Prostate gland (tissue), 2 donors: Measurements from ENCODE around the gene AVPR2. TPM values are rescaled to one million over a fixed set of nuclear protein-coding genes. Genes with fewer than 3 reads are reported as not detected.

ENCODE experiments used
- DNase-seq: peaks from one replicate; pipeline ENCODE4 v3.0.0-alpha.2; 2019; ENCODE audit warnings: low spot score
- H3K27ac ChIP-seq, 2 donors: fragments of 200-600 bp; sonication (generic); 2 replicates each; pipeline ENCODE4 v1.5.1; 2017 to 2019
- H3K27me3 ChIP-seq: fragments of 200-600 bp; sonication (generic); replicated peaks from 2 replicates; pipeline ENCODE4 v1.5.1; 2019; ENCODE audit not compliant: insufficient read depth
- H3K36me3 ChIP-seq, 2 donors: fragments of 200-600 bp; sonication (generic); 1 replicate in 1 of 2; 2 replicates in 1 of 2; pipeline versions ENCODE4 v1.5.1 to v1.8.1; 2017 to 2019
- H3K4me1 ChIP-seq: fragments of 200-600 bp; sonication (generic); replicated peaks from 2 replicates; pipeline ENCODE4 v1.5.1; 2019
- H3K4me3 ChIP-seq, 2 donors: fragments of 200-600 bp; sonication (generic); 2 replicates each; pipeline ENCODE4 v1.5.1; 2017 to 2019
- H3K9me3 ChIP-seq: fragments of 200-600 bp; sonication (generic); 2 replicates; pipeline ENCODE4 v1.5.1; 2017
- CTCF ChIP-seq, 4 experiments: fragments of 200-600 bp in 2 of 4; fragments of 450-650 bp in 2 of 4; sonication (generic) in 2 of 4; IDR thresholded peaks; 1 replicate in 3 of 4; 2 replicates in 1 of 4; pipeline ENCODE4 v1.5.1; 2016 to 2019; ENCODE audit warnings: antibody characterized with exemption in 4 of 4, mild to moderate bottlenecking in 2 of 4, moderate library complexity in 2 of 4
- POLR2A ChIP-seq: fragments of 450-650 bp; IDR thresholded peaks from one replicate; pipeline ENCODE4 v1.6.1; 2016; ENCODE audit warnings: antibody characterized with exemption, mild to moderate bottlenecking
- POLR2AphosphoS5 ChIP-seq: sonication (generic); formaldehyde crosslinking; IDR thresholded peaks from one replicate; pipeline ENCODE4 v1.6.1; 2017; ENCODE audit warnings: antibody characterized with exemption
- WGBS: methylation state at CpG from one replicate; pipeline ENCODE4 v1.1.5; 2018; 5-methylcytosine and 5-hydroxymethylcytosine counted together
- intact Hi-C: fragments of 100-400 bp; cut with DNase I; formaldehyde crosslinking; loops from one replicate; pipeline ENCODE4 v1.14.2; 2022
- total RNA-seq, 2 donors: library from RNA; depleted of rRNA; stranded (reverse); fragments of >200 nt; gene quantifications; one replicate each; pipeline ENCODE4 v1.1.0, GENCODE V29; 2016

AVPR2 gene
- total RNA-seq, 2 donors from 2014 or later: 0.41 to 2.5 TPM

- H3K27ac ChIP-seq: no peak overlapping the region
- TF ChIP-seq POLR2AphosphoS5 (no peak), CTCF (IDR thresholded peaks at IDR 0.05) (no peak), POLR2A (no peak)
- 29% methylated on average over 5 of the region's 21 CpGs for WGBS
- intact Hi-C loops: no loop called here
- no peaks in the 10 kb centered on the region for H3K4me1 ChIP-seq
- H3K9me3 ChIP-seq: no peaks in the 10 kb centered on the region
- no peaks in the 10 kb centered on the region for H3K27me3 ChIP-seq
- DNase-seq: no peak
- H3K4me3 ChIP-seq: no peak overlapping the region
- no peaks in the 10 kb centered on the region for H3K36me3 ChIP-seq
Observed at GRCh38 chrX:153861733-153862310, 42.7 kb upstream of the AVPR2 start.

- TF ChIP-seq CTCF (IDR thresholded peaks at IDR 0.05) (no peak), POLR2AphosphoS5 (no peak), POLR2A (no peak)
- no peak for DNase-seq
- Histone ChIP-seq H3K27ac (no peak overlapping the region), H3K4me1 (no peaks in the 10 kb centered on the region), H3K36me3 (no peaks in the 10 kb centered on the region), H3K9me3 (no peaks in the 10 kb centered on the region), H3K27me3 (no peaks in the 10 kb centered on the region), H3K4me3 (no peak overlapping the region)
- WGBS: 64% methylated on average over 10 of the region's 22 CpGs
- intact Hi-C loops: no loop called here
Observed at GRCh38 chrX:153862369-153863250, 41.9 kb upstream of the AVPR2 start.

GRCh38 chrX:153863251-153863991 lies 41.1 kb upstream of the AVPR2 start:
- intact Hi-C loops: no loop called here
- Histone ChIP-seq H3K36me3 (no peaks in the 10 kb centered on the region), H3K27ac (no peak overlapping the region), H3K9me3 (no peaks in the 10 kb centered on the region), H3K4me1 (no peaks in the 10 kb centered on the region), H3K27me3 (no peaks in the 10 kb centered on the region), H3K4me3 (no peak overlapping the region)
- DNase-seq: no peak
- TF ChIP-seq POLR2A (no peak), POLR2AphosphoS5 (no peak), CTCF (IDR thresholded peaks at IDR 0.05) (no peak)
- 65% methylated on average over 25 of the region's 28 CpGs for WGBS

DNA sequence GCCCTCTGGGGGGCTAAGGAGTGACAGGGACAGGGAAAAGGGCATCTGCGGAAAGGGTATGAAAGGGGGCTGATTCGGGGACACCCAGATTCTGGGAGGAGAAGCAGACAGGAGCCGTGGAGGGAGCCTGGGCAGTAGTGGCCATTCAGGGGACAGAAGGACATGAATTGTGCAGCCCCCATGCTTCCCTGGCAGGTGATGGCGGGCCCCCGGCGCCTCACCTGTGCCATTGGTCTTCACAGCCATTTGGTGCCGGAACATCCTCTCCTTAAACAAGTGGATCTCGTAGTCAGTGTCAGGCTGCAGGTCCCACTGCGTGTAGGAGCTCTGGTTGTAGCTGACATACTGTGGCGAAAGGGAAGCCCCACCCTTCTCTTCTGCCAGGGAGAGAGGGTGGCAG lies 40.4 kb upstream of the AVPR2 start:
- no peak overlapping the region for H3K27ac ChIP-seq
- WGBS: 84% methylated on average over 9 of the region's 10 CpGs
- H3K36me3 ChIP-seq: no peaks in the 10 kb centered on the region
- H3K4me1 ChIP-seq: no peaks in the 10 kb centered on the region
- no peaks in the 10 kb centered on the region for H3K9me3 ChIP-seq
- no peak overlapping the region for H3K4me3 ChIP-seq
- no peak for DNase-seq
- intact Hi-C loops: no loop called here
- TF ChIP-seq CTCF (IDR thresholded peaks at IDR 0.05) (no peak), POLR2A (no peak), POLR2AphosphoS5 (no peak)
- no peaks in the 10 kb centered on the region for H3K27me3 ChIP-seq
